Fibroblast of skin of back (primary cell): Measurements from ENCODE around the gene SYTL3.

Source experiments
- DNase-seq: peaks from one replicate; pipeline ENCODE4 v3.0.0-alpha.2; 2013

SYTL3 gene

GRCh38 chr6:158725704-158726103 is 75.8 kb downstream of the SYTL3 start:
- DNase-seq = no peak

DNA sequence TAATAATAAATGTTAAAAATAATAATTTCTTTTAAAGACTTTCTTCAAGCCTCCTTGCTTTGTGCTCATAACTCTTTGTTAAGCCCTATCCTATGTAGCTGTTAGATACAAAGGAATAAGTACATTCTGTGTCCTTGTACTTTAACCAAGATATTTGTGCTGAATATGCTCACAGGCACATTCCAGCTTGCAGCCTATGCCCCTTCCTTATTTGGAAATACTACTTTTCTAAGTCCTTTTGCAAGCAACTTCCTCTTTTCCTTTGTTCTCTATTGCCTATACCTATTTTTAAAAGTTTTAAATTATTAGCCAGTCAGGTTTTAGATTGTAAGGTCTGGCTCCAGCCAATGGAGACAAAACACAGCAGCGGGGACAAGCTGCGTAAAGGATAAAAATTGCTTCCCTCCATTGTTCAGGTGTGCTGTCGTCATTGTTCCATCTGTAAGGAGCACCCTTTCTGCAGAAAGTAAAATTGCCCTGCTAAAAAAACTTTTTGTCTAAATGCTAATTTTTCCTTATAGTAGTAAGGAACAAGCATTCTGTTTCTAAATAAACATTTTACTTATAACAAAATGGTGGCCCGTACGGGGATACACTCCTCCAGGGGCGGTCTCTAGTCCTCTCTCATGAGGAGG is 80.2 kb downstream of the SYTL3 start:
- no peak for DNase-seq

DNA sequence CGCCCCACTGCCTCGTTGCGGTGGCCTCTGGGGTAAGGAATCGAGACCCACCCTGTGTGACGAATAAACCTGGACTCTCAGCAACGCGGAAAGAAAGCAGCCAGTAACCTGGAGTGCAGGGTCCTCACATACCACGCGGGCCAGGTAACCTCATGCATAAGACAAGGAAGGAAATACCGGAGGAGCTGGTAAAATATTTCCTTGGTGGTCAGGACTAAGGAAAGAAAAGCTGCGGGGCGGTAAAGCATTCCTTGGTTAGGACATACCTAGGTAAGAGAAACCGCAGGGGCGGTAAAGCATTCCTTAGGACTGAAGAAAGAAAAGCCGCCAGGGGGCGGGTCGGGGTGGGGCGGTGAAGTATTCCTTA is 80.7 kb downstream of the SYTL3 start:
- DNase-seq = no peak

- DNase-seq = no peak
These were observed 85.2 kb downstream of the SYTL3 start for GRCh38 chr6:158735009-158735408.

DNA sequence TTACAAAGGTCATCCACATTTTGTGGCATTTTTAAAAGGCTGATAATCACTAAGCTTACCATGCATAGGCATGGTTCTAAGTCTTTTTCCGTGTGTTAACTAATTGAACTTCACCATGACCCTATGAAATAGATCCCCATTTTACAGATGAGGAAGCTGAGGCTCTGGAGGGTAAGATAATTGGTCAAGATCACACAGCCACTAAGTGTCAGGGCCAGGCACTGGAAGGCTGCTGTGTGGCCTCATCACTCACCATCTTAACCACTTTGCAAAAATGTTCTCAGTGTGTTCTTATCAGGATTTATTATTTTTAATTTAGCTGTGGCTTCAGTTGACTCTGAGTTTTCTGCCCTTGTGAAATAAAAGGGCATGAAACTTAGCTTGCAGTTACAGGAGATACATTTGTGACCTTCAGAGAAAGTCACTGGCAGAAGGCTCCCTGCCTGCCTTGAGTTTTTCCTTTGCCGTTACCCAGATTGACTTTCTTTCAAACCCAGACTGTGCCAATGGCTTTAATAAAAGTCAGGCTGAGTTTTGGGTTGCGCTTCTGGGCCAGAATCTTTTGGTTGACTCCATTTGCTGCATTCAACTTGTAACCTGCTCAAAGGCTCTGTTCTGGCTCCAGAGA is 87.3 kb downstream of the SYTL3 start:
- no peak for DNase-seq

- DNase-seq = peak; percentile 14
These were observed 88.1 kb downstream of the SYTL3 start for GRCh38 chr6:158737710-158738615.

DNA sequence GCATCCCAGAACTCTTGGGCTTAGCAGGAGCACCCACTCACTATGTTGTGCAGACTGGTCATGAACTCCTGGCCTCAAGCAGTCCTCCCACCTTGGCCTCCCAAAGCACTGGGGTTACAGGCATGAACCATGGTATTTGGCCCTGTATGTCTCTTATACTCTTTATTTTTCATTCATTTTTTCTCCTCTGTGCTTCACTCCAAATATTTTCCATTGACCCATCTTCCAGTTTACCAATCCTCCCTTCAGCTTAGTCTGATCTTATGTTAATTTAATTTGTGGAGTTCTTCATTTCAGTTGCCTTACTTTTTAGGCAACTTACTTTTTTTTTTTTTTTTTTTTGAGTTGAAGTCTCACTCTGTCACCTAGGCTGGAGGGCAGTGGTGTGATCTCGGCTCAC is 89.8 kb downstream of the SYTL3 start:
- DNase-seq = no peak

GRCh38 chr6:158743033-158743651 is 93.3 kb downstream of the SYTL3 start:
- no peak for DNase-seq

DNA sequence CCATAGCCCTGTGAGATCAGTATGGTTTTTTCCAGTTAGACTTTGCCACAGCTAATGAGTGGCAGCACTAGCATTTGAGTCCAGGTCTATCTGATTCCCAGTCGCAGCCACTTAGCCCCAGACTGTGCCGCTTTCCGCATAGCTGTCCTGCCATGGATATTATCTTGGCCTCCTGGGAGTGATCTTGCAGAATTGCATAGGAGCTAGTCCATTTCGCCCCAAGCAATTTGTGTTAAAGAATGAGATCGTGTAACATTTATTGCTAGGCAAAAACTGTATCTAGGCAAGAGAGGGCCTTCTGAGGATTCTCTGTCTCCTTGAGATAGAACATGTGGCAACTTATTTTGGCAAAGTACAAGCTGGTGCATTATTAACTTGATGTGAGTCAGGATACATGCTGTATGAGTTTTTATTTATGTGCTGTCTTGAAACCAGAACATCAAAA is 95.2 kb downstream of the SYTL3 start:
- no peak for DNase-seq

GRCh38 chr6:158751224-158751623 is 101.4 kb downstream of the SYTL3 start:
- no peak for DNase-seq

GRCh38 chr6:158751921-158752320 is 102.1 kb downstream of the SYTL3 start:
- no peak for DNase-seq

DNA sequence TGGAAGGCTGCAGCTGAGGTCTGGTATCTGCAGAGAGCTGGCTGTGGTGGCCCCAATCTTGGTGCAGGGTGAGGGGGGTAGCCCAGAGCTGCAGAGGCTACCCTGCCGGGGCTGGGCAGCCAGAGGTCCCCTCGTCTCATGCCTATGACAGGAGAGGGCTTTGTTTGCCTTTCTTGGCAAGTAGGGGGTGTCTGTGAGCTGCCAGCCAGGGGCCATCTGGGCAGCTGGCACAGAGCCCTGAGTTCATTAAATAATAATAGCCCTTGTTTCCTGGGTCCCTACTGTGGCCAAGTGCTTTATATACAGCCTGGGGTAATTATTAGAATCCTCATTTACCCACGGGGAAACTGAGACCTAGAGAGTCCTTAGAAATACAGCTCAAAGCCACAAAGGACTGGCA is 102.8 kb downstream of the SYTL3 start:
- no peak for DNase-seq

GRCh38 chr6:158753811-158754210 is 104.0 kb downstream of the SYTL3 start:
- no peak for DNase-seq

GRCh38 chr6:158754738-158755137 is 104.9 kb downstream of the SYTL3 start:
- no peak for DNase-seq

DNA sequence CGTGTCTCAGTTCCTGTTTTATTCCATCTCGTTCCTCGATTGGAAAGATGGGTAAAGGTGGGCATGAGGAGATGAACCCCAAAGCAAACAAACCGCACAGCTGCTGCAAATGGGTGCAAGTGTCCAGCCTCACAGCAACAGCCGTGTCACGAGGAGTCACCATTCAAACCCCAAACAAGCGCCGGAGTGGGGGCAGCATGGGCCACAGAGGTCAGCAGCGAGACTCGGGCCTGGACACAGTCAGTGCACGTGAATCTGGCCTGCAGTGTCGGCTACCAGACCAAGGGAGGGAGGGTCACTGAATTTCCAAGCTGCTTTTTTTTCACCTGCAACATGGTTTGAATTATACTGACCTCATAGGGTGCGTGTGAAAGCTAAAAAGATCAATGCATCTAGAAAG is 105.8 kb downstream of the SYTL3 start:
- no peak for DNase-seq

- no peak for DNase-seq
These were observed 106.3 kb downstream of the SYTL3 start for GRCh38 chr6:158756126-158756525.

DNA sequence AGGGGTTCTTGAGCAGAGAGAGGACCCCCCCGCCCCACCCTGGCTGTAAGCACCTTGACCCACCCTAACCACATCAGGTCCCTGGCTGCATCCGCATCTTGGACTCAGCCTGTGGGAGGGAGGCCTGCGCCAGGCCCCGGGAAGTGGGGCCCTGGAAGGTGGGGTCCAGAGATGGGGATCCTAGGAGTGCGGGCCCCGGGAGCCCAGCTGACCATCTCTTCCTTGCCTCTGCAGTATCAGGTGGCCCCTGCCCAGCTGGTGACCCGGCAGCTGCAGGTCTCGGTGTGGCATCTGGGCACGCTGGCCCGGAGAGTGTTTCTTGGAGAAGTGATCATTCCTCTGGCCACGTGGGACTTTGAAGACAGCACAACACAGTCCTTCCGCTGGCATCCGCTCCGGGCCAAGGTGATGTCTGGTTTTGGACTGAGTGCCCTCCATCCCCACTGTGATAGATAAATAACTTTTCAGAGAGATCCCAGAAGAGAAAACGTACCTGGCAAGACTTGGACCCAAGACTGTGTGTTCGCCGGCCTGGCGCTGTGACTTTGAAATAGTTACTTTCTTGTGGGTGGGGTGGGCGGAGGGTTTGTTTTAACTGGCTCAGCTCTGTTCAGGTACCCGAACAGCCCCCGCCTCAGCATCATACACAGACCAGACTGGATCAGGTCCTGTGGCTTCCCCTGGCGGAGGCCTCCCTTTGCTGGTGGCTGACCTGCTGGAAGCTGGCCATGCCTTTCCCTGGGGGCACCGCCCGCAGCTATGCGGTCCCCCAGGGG is 107.3 kb downstream of the SYTL3 start:
- DNase-seq = no peak

- DNase-seq = no peak
These were observed 107.9 kb downstream of the SYTL3 start for GRCh38 chr6:158757753-158758090.

DNA sequence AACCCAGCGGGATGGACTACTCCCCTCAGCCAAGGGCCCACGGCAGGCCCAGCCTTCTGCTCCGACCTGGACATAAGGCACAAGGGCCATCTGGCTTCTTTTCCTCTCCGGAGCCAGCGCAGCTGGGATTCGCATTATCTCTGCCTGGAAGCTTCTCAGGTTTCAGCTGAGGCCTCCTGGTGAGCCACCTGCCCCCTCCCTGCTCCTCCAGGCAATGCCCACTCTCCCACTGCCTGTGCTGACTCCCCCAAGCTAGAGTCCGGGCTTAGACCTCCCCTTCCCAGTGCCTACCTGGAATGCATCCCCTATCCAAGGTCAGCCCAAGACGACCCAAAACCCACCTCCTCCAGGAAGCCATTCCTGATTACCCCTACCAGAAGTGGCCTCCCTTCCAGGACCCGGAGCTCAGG is 108.6 kb downstream of the SYTL3 start:
- DNase-seq = no peak

DNA sequence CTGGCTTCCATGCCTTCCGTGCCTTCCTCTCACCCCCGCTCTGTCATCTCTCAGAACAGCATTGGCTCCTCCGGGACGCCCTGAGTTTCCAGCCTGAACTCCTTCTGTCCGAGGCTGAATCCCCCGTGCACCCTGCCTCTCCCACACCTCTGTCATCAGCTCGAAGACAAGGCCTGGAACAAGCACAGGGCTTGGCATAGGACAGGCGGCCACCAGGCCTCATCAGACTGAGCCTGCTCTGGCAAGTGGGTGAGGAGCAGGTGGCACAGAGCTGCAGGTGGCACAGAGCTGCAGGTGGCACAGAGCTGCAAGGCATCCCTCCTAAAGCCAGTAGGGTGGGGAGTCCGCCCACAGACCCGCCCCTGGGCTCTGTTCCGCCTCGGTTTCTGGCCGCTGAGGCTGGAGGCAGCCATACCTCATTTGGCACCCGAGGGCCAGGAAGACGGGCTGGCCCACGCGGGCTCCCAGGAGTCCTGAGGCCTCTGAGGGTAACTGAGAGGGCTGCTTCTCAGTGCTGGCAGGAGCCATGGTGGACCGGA is 109.2 kb downstream of the SYTL3 start:
- DNase-seq = no peak

DNA sequence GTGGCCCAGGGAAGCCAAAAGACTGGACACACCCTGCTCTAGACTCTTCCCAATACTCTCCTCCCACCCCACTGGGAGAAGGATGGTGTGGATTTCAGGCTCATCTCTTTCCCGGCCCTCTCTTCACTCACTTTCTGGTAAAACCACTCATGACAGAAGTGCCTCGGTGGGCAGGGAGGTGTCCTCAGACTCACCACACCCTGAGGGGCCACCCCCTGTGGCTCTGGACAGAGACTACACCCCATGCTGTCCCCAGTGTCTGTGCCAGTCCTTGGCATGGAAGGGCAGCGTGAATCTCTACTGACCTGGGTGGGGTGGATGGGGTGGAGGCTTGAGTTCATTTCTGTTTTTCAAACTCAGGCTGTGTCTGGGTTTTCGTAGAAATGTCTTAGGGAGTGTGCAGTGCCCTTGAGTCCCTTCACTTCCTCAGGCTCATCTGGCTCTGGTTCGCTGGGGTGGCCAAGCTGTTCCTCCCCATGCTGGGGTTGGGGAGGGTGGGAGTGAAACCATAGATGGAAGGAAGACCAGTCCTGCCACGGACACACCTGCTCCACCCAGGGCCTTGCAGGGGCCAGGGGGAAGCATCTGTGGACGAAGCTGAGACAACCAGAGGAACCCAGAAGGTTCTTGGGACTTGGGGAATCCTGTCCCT is 110.2 kb downstream of the SYTL3 start:
- no peak for DNase-seq
